Posterior cingulate gyrus (tissue), 11 donors: Measurements from ENCODE around the gene KCNN1.
A peak's percentile ranks its signal among the peaks of the same experiment; 100 is the strongest.
"Not testable (repeated sequence)": the region's sequence is repeated elsewhere in the genome, so short reads cannot be mapped to it uniquely, and the experiment has no call there.

Source experiments
- DNase-seq, 10 donors: peaks; one replicate each; pipeline versions ENCODE4 v3.0.0 to v3.0.0-alpha.2; 2020 to 2021; ENCODE audit warnings: mixed read lengths in 3 of 10
- intact Hi-C: fragments of 100-400 bp; cut with DNase I; formaldehyde crosslinking; loops from one replicate; pipeline ENCODE4 v1.15.1; 2023

Gene KCNN1

GRCh38 chr19:18017275-18018083 is 50.6 kb downstream of the KCNN1 start:
- intact Hi-C loops = no loop called here
- DNase-seq = peak in 2 of 10 donors; percentile 31 to 70

GRCh38 chr19:18020212-18021085 is 53.5 kb downstream of the KCNN1 start:
- intact Hi-C loops = no loop called here
- DNase-seq = peak; percentile 76 to 98 (median 91)

- intact Hi-C loops = no loop called here
- peak in 7 of 10 donors; percentile 68 to 97 (median 86) for DNase-seq
Measured at GRCh38 chr19:18021121-18021755, 54.3 kb downstream of the KCNN1 start.

GRCh38 chr19:18023622-18024251 is 56.8 kb downstream of the KCNN1 start:
- intact Hi-C loops = no loop called here
- peak in 6 of 10 donors; percentile 28 to 90 (median 50) for DNase-seq

- DNase-seq = no peak
- intact Hi-C loops = no loop called here
Measured at GRCh38 chr19:18027151-18027550, 60.2 kb downstream of the KCNN1 start.

GRCh38 chr19:18029617-18030338 is 62.9 kb downstream of the KCNN1 start:
- intact Hi-C loops = no loop called here
- peak in 6 of 10 donors; percentile 40 to 89 (median 60) for DNase-seq

- intact Hi-C loops = not testable (repeated sequence)
Measured at GRCh38 chr19:18031401-18031800, 64.5 kb downstream of the KCNN1 start.

GRCh38 chr19:18032102-18032501 is 65.2 kb downstream of the KCNN1 start:
- DNase-seq, intact Hi-C loops: not testable (repeated sequence)

More at GRCh38 chr19:18031401-18031800, 64.5 kb downstream of the KCNN1 start:
- peak in 1 of 10 donors; percentile 69 for DNase-seq

- no peak for DNase-seq
- intact Hi-C loops = no loop called here
Measured at GRCh38 chr19:18041054-18041453, 74.1 kb downstream of the KCNN1 start.

- intact Hi-C loops = no loop called here
- DNase-seq = no peak
Measured at GRCh38 chr19:18043676-18044075, 76.8 kb downstream of the KCNN1 start.

- DNase-seq = peak; percentile 35 to 95 (median 64)
Measured at GRCh38 chr19:18044825-18045304, 78.0 kb downstream of the KCNN1 start.

GRCh38 chr19:18045307-18046050 is 78.6 kb downstream of the KCNN1 start:
- intact Hi-C loops = no loop called here
- DNase-seq = no peak

More at GRCh38 chr19:18044825-18045304, 78.0 kb downstream of the KCNN1 start:
- intact Hi-C loops = no loop called here

GRCh38 chr19:18046059-18046718 is 79.3 kb downstream of the KCNN1 start:
- intact Hi-C loops = no loop called here
- DNase-seq = peak in 1 of 10 donors; percentile 62

- DNase-seq = peak; percentile 52 to 96 (median 72)
- intact Hi-C loops = no loop called here
Measured at GRCh38 chr19:18049385-18049784, 82.5 kb downstream of the KCNN1 start.
